Measurements from ENCODE around the gene PCDHGA9. TPM values are rescaled to one million over a fixed set of nuclear protein-coding genes. Genes with fewer than 3 reads are reported as not detected.

The PCDHGA9 gene
- total RNA-seq, 1 donor from 2014 or later = 0.73 TPM

GRCh38 chr5:141441571-141442170, 39.1 kb downstream of the PCDHGA9 start:
- Histone ChIP-seq H3K4me2 (ENCODE audit: low read length) (no peak overlapping the region), H4K20me1 (ENCODE audit: insufficient read depth, low read length) (peaks cover 4% of the 10 kb centered on the region), H3K27me3 (ENCODE audit: insufficient read depth, low read length) (no peaks in the 10 kb centered on the region), H3K9me3 (ENCODE audit: insufficient read depth, low read depth, low read length) (peaks cover 8% of the 10 kb centered on the region), H3K36me3 (ENCODE audit: insufficient read depth, low read length) (no peaks in the 10 kb centered on the region), H2AFZ (ENCODE audit: low read depth, low read length) (no peak overlapping the region), H3K4me3 (ENCODE audit: insufficient read depth, low read depth, low read length) (no peak overlapping the region), H3K9ac (ENCODE audit: low read length) (no peak overlapping the region), H3K79me2 (ENCODE audit: insufficient read depth, low read length) (peaks cover 8% of the 10 kb centered on the region), H3K27ac (ENCODE audit: low read depth, low read length) (no peak overlapping the region), H3K4me1 (ENCODE audit: insufficient read depth, low read length) (no peaks in the 10 kb centered on the region)
- Mint-ChIP-seq H3K4me1 (ENCODE audit: low read depth, unreplicated experiment) (peaks cover 5% of the 10 kb centered on the region), H3K4me3 (ENCODE audit: unreplicated experiment) (no peak overlapping the region), H3K27me3 (ENCODE audit: low read depth, unreplicated experiment) (no peaks in the 10 kb centered on the region), H3K27ac (ENCODE audit: unreplicated experiment) (no peak overlapping the region), H3K9me3 (ENCODE audit: unreplicated experiment) (no peaks in the 10 kb centered on the region), H3K36me3 (ENCODE audit: low read depth, unreplicated experiment) (peaks cover 25% of the 10 kb centered on the region)
- DNase-seq (ENCODE audit: low read depth) (no peak), FAIRE-seq (no peak)
- TF ChIP-seq CTCF (IDR thresholded peaks at IDR 0.05; ENCODE audit: insufficient read depth, low read depth, low read length) (no peak), EZH2 (IDR thresholded peaks at IDR 0.05; ENCODE audit: insufficient read depth, low read length) (no peak)

Other genes with a start within 250 kb of the PCDHGA9 start
- 0.79 and 1.0 TPM in 2 replicates for gene PCDHB7, start 230.1 kb upstream of the PCDHGA9 start, total RNA-seq
- gene PCDHB8, start 225.0 kb upstream of the PCDHGA9 start, total RNA-seq = 4.9 and 5.3 TPM in 2 replicates
- 3.2 and 4.4 TPM in 2 replicates for gene PCDHB16, start 220.4 kb upstream of the PCDHGA9 start, total RNA-seq
- 3.6 and 5.3 TPM in 2 replicates for gene PCDHB9, start 215.6 kb upstream of the PCDHGA9 start, total RNA-seq
- gene PCDHB10, start 210.4 kb upstream of the PCDHGA9 start, total RNA-seq = 6.4 and 7.0 TPM in 2 replicates
- gene PCDHB11, start 203.2 kb upstream of the PCDHGA9 start, total RNA-seq = 2.1 TPM in 2 replicates
- gene PCDHB12, start 194.1 kb upstream of the PCDHGA9 start, total RNA-seq = 0.87 and 1.2 TPM in 2 replicates
- gene PCDHB13, start 188.9 kb upstream of the PCDHGA9 start, total RNA-seq = 3.3 TPM in 2 replicates
- 5.6 and 6.4 TPM in 2 replicates for gene PCDHB14, start 179.4 kb upstream of the PCDHGA9 start, total RNA-seq
- gene PCDHB15, start 157.4 kb upstream of the PCDHGA9 start, total RNA-seq = 1.3 and 1.6 TPM in 2 replicates
- gene SLC25A2, start 98.7 kb upstream of the PCDHGA9 start, total RNA-seq = 0.19 and 0.25 TPM in 2 replicates
- 95.1 and 102 TPM in 2 replicates for gene TAF7, start 82.0 kb upstream of the PCDHGA9 start, total RNA-seq
- 0.17 and 0.27 TPM in 2 replicates for gene PCDHGA1, start 72.3 kb upstream of the PCDHGA9 start, total RNA-seq
- 0.14 and 0.17 TPM in 2 replicates for gene PCDHGA2, start 64.0 kb upstream of the PCDHGA9 start, total RNA-seq
- 0.14 and 0.17 TPM in 2 replicates for gene PCDHGA3, start 58.9 kb upstream of the PCDHGA9 start, total RNA-seq
- 1.0 and 1.5 TPM in 2 replicates for gene PCDHGB1, start 52.7 kb upstream of the PCDHGA9 start, total RNA-seq
- gene PCDHGA4, start 47.8 kb upstream of the PCDHGA9 start, total RNA-seq = 0.48 and 0.50 TPM in 2 replicates
- gene PCDHGB2, start 42.8 kb upstream of the PCDHGA9 start, total RNA-seq = 1.4 TPM in 2 replicates
- 0.29 and 0.30 TPM in 2 replicates for gene PCDHGA5, start 38.6 kb upstream of the PCDHGA9 start, total RNA-seq
- gene PCDHGB3, start 32.5 kb upstream of the PCDHGA9 start, total RNA-seq = 0.10 and 0.14 TPM in 2 replicates
- 0.22 and 0.41 TPM in 2 replicates for gene PCDHGA6, start 28.9 kb upstream of the PCDHGA9 start, total RNA-seq
- 0.57 and 0.62 TPM in 2 replicates for gene PCDHGA7, start 20.0 kb upstream of the PCDHGA9 start, total RNA-seq
- 13.6 and 15.7 TPM in 2 replicates for gene PCDHGB4, start 15.1 kb upstream of the PCDHGA9 start, total RNA-seq
- 1.0 and 1.2 TPM in 2 replicates for gene PCDHGA8, start 10.1 kb upstream of the PCDHGA9 start, total RNA-seq
- 1.1 and 2.1 TPM in 2 replicates for gene PCDHGB5, start 4.8 kb upstream of the PCDHGA9 start, total RNA-seq
- 18.4 and 19.9 TPM in 2 replicates for gene PCDHGB6, start 5.2 kb downstream of the PCDHGA9 start, total RNA-seq
- gene PCDHGA10, start 10.2 kb downstream of the PCDHGA9 start, total RNA-seq = 34.0 and 41.6 TPM in 2 replicates
- gene PCDHGB7, start 14.9 kb downstream of the PCDHGA9 start, total RNA-seq = 22.4 and 26.1 TPM in 2 replicates
- gene PCDHGA11, start 18.3 kb downstream of the PCDHGA9 start, total RNA-seq = 5.3 and 5.8 TPM in 2 replicates
- gene PCDHGA12, start 27.7 kb downstream of the PCDHGA9 start, total RNA-seq = 1.2 and 1.6 TPM in 2 replicates
- 84.7 and 100.0 TPM in 2 replicates for gene PCDHGC3, start 73.2 kb downstream of the PCDHGA9 start, total RNA-seq
- 6.6 and 7.4 TPM in 2 replicates for gene PCDHGC4, start 82.3 kb downstream of the PCDHGA9 start, total RNA-seq
- gene PCDHGC5, start 86.3 kb downstream of the PCDHGA9 start, total RNA-seq = 7.7 and 10.9 TPM in 2 replicates
- gene DIAPH1, start 216.2 kb downstream of the PCDHGA9 start, total RNA-seq = 63.5 and 78.8 TPM in 2 replicates
- 60.7 and 63.8 TPM in 2 replicates for gene HDAC3, start 234.1 kb downstream of the PCDHGA9 start, total RNA-seq
- gene RELL2, start 234.2 kb downstream of the PCDHGA9 start, total RNA-seq = 12.2 and 12.9 TPM in 2 replicates
- 39.4 and 40.6 TPM in 2 replicates for gene FCHSD1, start 248.6 kb downstream of the PCDHGA9 start, total RNA-seq

All from astrocyte (in vitro differentiated cells and primary cell).